Mesendoderm (in vitro differentiated cells): ENCODE data around the gene DNAH8.

ENCODE experiments used
- DNase-seq: peaks from one replicate; pipeline ENCODE4 v3.0.0; 2013
- H2AK5ac ChIP-seq: 2 replicates; pipeline ENCODE4 v1.6.1; 2013; ENCODE audit warnings: low read length, inconsistent platforms
- H2BK120ac ChIP-seq: 2 replicates; pipeline ENCODE4 v1.6.1; 2013; ENCODE audit warnings: low read depth, mild to moderate bottlenecking, low read length, moderate library complexity, mixed read lengths
- H2BK15ac ChIP-seq: replicated peaks from 2 replicates; pipeline ENCODE4 v1.6.1; 2013; ENCODE audit warnings: low read depth, mild to moderate bottlenecking, moderate library complexity
- H2BK5ac ChIP-seq: 2 replicates; pipeline ENCODE4 v1.6.1; 2013; ENCODE audit warnings: low read length, inconsistent platforms
- H3K18ac ChIP-seq: 2 replicates; pipeline ENCODE4 v1.6.1; 2013; ENCODE audit warnings: mild to moderate bottlenecking, low read length, mixed read lengths
- H3K23ac ChIP-seq: one replicate; pipeline ENCODE4 v1.6.1; 2013; ENCODE audit warnings: low read length
- H3K27ac ChIP-seq: 2 replicates; pipeline ENCODE4 v1.5.1; 2013; ENCODE audit warnings: low read depth, mild to moderate bottlenecking, inconsistent platforms, low read length, moderate library complexity
- H3K27me3 ChIP-seq: 2 replicates; pipeline ENCODE4 v1.6.1; 2013; ENCODE audit warnings: low read length, control low read depth, mild to moderate bottlenecking, inconsistent platforms; ENCODE audit not compliant: insufficient read depth, poor library complexity
- H3K36me3 ChIP-seq: 2 replicates; pipeline ENCODE4 v1.6.1; 2013; ENCODE audit warnings: low read length, inconsistent platforms; ENCODE audit not compliant: control insufficient read depth, insufficient read depth
- H3K4ac ChIP-seq: one replicate; pipeline ENCODE4 v1.6.1; 2013; ENCODE audit warnings: low read depth, mild to moderate bottlenecking, low read length, moderate library complexity
- H3K4me1 ChIP-seq: 2 replicates; pipeline ENCODE4 v1.6.1; 2013; ENCODE audit warnings: low read depth, low read length, inconsistent platforms; ENCODE audit not compliant: control insufficient read depth
- H3K4me2 ChIP-seq: 2 replicates; pipeline ENCODE4 v1.6.1; 2013; ENCODE audit warnings: low read length
- H3K4me3 ChIP-seq: 2 replicates; pipeline ENCODE4 v1.5.1; 2013; ENCODE audit warnings: mild to moderate bottlenecking, low read length
- H3K56ac ChIP-seq: one replicate; pipeline ENCODE4 v1.6.1; 2013; ENCODE audit warnings: low read length
- H3K79me1 ChIP-seq: 2 replicates; pipeline ENCODE4 v1.6.1; 2013; ENCODE audit warnings: low read length, inconsistent platforms
- H3K79me2 ChIP-seq: 2 replicates; pipeline ENCODE4 v1.6.1; 2013; ENCODE audit warnings: mild to moderate bottlenecking, low read length; ENCODE audit not compliant: control insufficient read depth, insufficient read depth
- H3K9ac ChIP-seq: 2 replicates; pipeline ENCODE4 v1.6.1; 2013; ENCODE audit warnings: low read length, inconsistent platforms
- H4K5ac ChIP-seq: one replicate; pipeline ENCODE4 v1.6.1; 2013; ENCODE audit warnings: low read length
- H4K8ac ChIP-seq: one replicate; pipeline ENCODE4 v1.6.1; 2013; ENCODE audit warnings: low read depth, mild to moderate bottlenecking, control low read depth, low read length, moderate library complexity
- WGBS: extraction: QIAGEN DNeasy Blood & Tissue Kit; methylation state at CpG from one replicate; pipeline ENCODE4 v1.1.7; 2013; ENCODE audit warnings: low lambda C conversion rate, missing lambda C conversion rate; ENCODE audit not compliant: insufficient coverage; ENCODE audit errors: extremely low coverage; 5-methylcytosine and 5-hydroxymethylcytosine counted together

DNAH8 gene

DNA sequence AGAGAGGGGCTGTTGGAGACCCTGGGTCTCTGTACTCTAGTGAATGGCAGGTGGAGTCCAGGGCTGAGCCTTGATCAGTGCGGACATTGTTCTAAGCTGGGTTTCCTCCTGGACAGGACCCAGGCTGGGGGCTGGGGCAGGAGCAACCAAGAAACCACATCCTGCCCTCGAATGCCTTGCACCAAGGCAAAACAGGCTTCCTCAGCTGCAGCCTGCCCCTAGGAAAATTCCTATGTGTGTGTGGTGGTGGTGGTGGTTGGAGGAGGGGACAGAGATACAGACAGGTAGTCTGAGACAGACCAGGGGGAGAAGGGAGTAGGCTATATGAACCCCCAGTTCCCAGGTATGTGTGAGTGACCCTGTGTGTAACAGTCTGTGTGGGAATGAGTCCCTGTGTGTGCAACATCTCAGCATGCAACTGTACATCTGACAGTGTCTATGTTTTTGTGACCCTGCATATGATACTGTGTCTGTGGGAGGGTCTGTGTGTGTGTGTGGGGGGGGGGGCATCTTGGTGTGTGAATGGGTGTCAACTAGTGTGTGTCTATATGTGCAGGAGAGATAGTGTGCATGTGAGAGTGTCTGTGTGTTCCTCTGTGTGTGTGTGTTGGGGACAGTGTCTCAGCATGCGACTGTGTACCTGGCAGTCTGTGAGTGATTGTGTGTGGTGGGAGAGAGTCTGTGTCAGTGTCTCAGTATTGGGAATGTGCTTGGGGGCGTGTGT is 336.4 kb downstream of the DNAH8 start:
- no peak overlapping the region for H4K5ac ChIP-seq
- WGBS = no CpG with 5 or more reads among the region's 4 CpGs
- H2BK15ac ChIP-seq = no peak overlapping the region
- no peak overlapping the region for H2BK120ac ChIP-seq
- H3K4me3 ChIP-seq = no peak overlapping the region
- DNase-seq = no peak
- no peak overlapping the region for H3K9ac ChIP-seq
- H3K79me1 ChIP-seq = no peaks in the 10 kb centered on the region
- no peaks in the 10 kb centered on the region for H3K79me2 ChIP-seq
- H4K8ac ChIP-seq = no peak overlapping the region
- H3K23ac ChIP-seq = no peak overlapping the region
- no peak overlapping the region for H2BK5ac ChIP-seq
- no peak overlapping the region for H3K56ac ChIP-seq
- no peak overlapping the region for H3K4ac ChIP-seq
- no peak overlapping the region for H3K4me2 ChIP-seq
- no peak overlapping the region for H3K27ac ChIP-seq
- H2AK5ac ChIP-seq = no peak overlapping the region
- H3K4me1 ChIP-seq = peaks cover 3% of the 10 kb centered on the region
- H3K27me3 ChIP-seq = peaks cover 3% of the 10 kb centered on the region
- no peak overlapping the region for H3K18ac ChIP-seq
- no peaks in the 10 kb centered on the region for H3K36me3 ChIP-seq

- DNase-seq = no peak
- no peak overlapping the region for H3K4me3 ChIP-seq
These were observed 338.0 kb downstream of the DNAH8 start for GRCh38 chr6:39053016-39053624.

DNA sequence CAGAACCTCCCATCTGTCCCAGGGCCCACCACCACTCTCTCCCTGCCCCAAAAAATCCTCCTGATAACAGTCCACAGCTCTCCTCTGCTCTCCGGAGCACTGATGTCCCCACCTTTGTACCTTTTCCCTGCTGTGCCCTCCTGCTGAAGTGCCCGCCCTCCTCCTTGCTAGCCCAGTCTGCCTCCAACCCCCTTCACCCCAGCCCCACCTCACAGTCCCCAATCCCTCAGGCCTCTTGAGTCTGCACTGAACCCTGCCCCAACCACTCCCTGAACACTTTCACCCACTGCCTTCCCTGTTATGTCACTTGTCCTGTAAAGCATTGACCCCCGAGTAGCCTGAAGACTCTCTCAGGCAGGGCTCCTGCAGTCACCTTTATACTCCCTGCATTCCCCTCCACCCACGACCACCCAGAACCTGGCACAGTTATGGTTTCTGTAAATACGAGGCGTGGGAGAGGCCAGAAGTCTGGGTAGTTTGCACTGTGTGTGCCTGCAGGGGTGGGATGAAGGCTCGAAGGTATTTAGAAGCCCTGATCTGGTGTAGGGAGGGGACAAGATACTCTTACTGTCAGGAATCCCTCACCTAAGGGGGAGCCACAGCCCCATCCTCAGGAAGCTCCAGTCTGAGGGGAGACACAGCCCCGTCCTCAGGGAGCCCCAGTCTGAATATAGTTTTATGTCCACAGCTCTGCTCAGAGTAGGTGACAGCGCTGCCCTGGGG is 338.9 kb downstream of the DNAH8 start:
- Histone ChIP-seq H3K27me3 (peaks cover 3% of the 10 kb centered on the region), H3K23ac (no peak overlapping the region), H3K4me2 (no peak overlapping the region), H3K56ac (no peak overlapping the region), H3K18ac (no peak overlapping the region), H3K79me1 (no peaks in the 10 kb centered on the region), H2BK15ac (no peak overlapping the region), H3K36me3 (no peaks in the 10 kb centered on the region), H4K5ac (no peak overlapping the region), H3K4ac (no peak overlapping the region), H3K4me3 (no peak overlapping the region), H4K8ac (no peak overlapping the region), H2BK120ac (no peak overlapping the region), H3K79me2 (no peaks in the 10 kb centered on the region), H3K27ac (no peak overlapping the region), H2BK5ac (no peak overlapping the region), H2AK5ac (no peak overlapping the region), H3K4me1 (no peaks in the 10 kb centered on the region), H3K9ac (no peak overlapping the region)
- WGBS = no CpG with 5 or more reads among the region's 9 CpGs
- no peak for DNase-seq

More at GRCh38 chr6:39053016-39053624, 338.0 kb downstream of the DNAH8 start:
- Histone ChIP-seq H3K4me1 (no peaks in the 10 kb centered on the region), H3K27me3 (peaks cover 3% of the 10 kb centered on the region), H3K79me2 (no peaks in the 10 kb centered on the region), H4K5ac (no peak overlapping the region), H3K9ac (no peak overlapping the region), H3K4ac (no peak overlapping the region), H2BK5ac (no peak overlapping the region), H3K18ac (no peak overlapping the region), H3K56ac (peak overlapping the region; percentile 40), H2BK120ac (no peak overlapping the region), H3K23ac (no peak overlapping the region), H3K27ac (no peak overlapping the region), H3K4me2 (no peak overlapping the region), H2BK15ac (no peak overlapping the region), H3K79me1 (no peaks in the 10 kb centered on the region), H4K8ac (no peak overlapping the region), H3K36me3 (no peaks in the 10 kb centered on the region), H2AK5ac (no peak overlapping the region)
- WGBS = no CpG with 5 or more reads among the region's 4 CpGs

DNA sequence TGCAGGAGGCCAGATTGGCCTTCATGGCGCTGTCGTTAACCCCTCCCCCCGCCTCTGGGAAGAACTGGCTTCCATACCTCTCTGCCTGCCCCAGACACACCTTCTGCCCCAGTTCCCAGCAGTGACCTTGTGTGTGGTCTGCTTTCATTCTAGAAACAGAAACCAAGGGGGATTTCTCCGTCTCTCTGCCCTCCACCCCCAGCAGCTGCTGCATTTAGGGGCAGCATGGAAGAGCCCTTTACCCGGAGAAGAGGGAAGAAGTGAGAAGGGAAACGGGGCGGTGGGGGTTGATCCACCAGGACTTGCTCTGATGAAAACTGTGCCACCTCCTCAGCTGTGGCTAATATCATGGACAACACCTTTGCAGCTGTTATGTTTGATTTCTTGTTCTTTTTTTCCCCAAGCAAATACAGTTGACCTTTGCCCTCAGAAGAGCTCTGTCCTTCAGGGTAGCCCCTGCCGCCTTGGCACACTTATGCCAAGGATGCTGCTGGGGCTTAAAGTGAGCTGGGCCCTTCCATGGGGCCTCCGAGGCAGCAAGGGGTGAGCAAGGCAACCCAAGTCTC is 339.5 kb downstream of the DNAH8 start:
- no peak overlapping the region for H4K5ac ChIP-seq
- H3K79me1 ChIP-seq = no peaks in the 10 kb centered on the region
- no peak overlapping the region for H3K4me3 ChIP-seq
- H3K4me1 ChIP-seq = no peaks in the 10 kb centered on the region
- no peak overlapping the region for H2BK15ac ChIP-seq
- no peaks in the 10 kb centered on the region for H3K27me3 ChIP-seq
- no peaks in the 10 kb centered on the region for H3K79me2 ChIP-seq
- no peak overlapping the region for H3K4me2 ChIP-seq
- H3K9ac ChIP-seq = no peak overlapping the region
- no peak overlapping the region for H3K4ac ChIP-seq
- no peak overlapping the region for H2BK120ac ChIP-seq
- no peak overlapping the region for H3K27ac ChIP-seq
- no peak overlapping the region for H4K8ac ChIP-seq
- no peaks in the 10 kb centered on the region for H3K36me3 ChIP-seq
- H3K56ac ChIP-seq = no peak overlapping the region
- H2AK5ac ChIP-seq = no peak overlapping the region
- DNase-seq = no peak
- no CpG with 5 or more reads among the region's 9 CpGs for WGBS
- H3K23ac ChIP-seq = no peak overlapping the region
- H2BK5ac ChIP-seq = no peak overlapping the region
- H3K18ac ChIP-seq = no peak overlapping the region

- no peak overlapping the region for H3K9ac ChIP-seq
- no peak overlapping the region for H3K4me2 ChIP-seq
- no peak overlapping the region for H3K27ac ChIP-seq
- no peak overlapping the region for H3K4ac ChIP-seq
- H4K5ac ChIP-seq = no peak overlapping the region
- no peaks in the 10 kb centered on the region for H3K4me1 ChIP-seq
- H3K27me3 ChIP-seq = no peaks in the 10 kb centered on the region
- H3K4me3 ChIP-seq = no peak overlapping the region
- no peaks in the 10 kb centered on the region for H3K79me2 ChIP-seq
- H2BK5ac ChIP-seq = no peak overlapping the region
- no peaks in the 10 kb centered on the region for H3K36me3 ChIP-seq
- no peak overlapping the region for H2BK120ac ChIP-seq
- H2BK15ac ChIP-seq = no peak overlapping the region
- no CpG with 5 or more reads among the region's 7 CpGs for WGBS
- no peak overlapping the region for H3K23ac ChIP-seq
- DNase-seq = no peak
- no peaks in the 10 kb centered on the region for H3K79me1 ChIP-seq
- H3K56ac ChIP-seq = no peak overlapping the region
- no peak overlapping the region for H2AK5ac ChIP-seq
- no peak overlapping the region for H3K18ac ChIP-seq
- H4K8ac ChIP-seq = no peak overlapping the region
These were observed 340.6 kb downstream of the DNAH8 start for GRCh38 chr6:39055661-39056060.
